Uterus (tissue), 2 donors: ENCODE measurements around the gene CCL21.

ENCODE experiments used
- CTCF ChIP-seq, 4 experiments: fragments of 200-600 bp in 2 of 4; fragments of 450-650 bp in 2 of 4; sonication (generic) in 2 of 4; IDR thresholded peaks; one replicate each; pipeline ENCODE4 v1.5.1; 2016 to 2019; ENCODE audit warnings: antibody characterized with exemption in 4 of 4, mild to moderate bottlenecking in 2 of 4, moderate library complexity in 1 of 4
- POLR2A ChIP-seq, 2 donors: fragments of 450-650 bp; IDR thresholded peaks; one replicate each; pipeline ENCODE4 v1.6.1; 2016; ENCODE audit warnings: antibody characterized with exemption in 2 of 2, mild to moderate bottlenecking in 1 of 2, moderate library complexity in 1 of 2

- TF ChIP-seq POLR2A (IDR thresholded peaks at IDR 0.05) (no peak), CTCF (IDR thresholded peaks at IDR 0.05) (no peak)
Observed at GRCh38 chr9:34691936-34692315, 18.0 kb downstream of the CCL21 start.
